ENCODE measurements around the gene RPS6KA2. TPM values are rescaled to one million over a fixed set of nuclear protein-coding genes. Genes with fewer than 3 reads are reported as not detected.
"Not testable (repeated sequence)": the region's sequence is repeated elsewhere in the genome, so short reads cannot be mapped to it uniquely, and the experiment has no call there.

Gene RPS6KA2
- total RNA-seq, 3 donors from 2014 or later (not counting 1 experiment from before 2014, with no cell fraction given): 2.8 to 4.5 (median 2.9) TPM

GRCh38 chr6:166394036-166394892, 232.8 kb downstream of the RPS6KA2 start:
- intact Hi-C loops (cut with micrococcal nuclease): no loop called here
- Histone ChIP-seq H3K27ac (ENCODE audit: low read length) (no peak overlapping the region), H3K4me1 (ENCODE audit: control insufficient read depth, insufficient read depth, low read length) (no peaks in the 10 kb centered on the region), H3K9me3 (ENCODE audit: control insufficient read depth, insufficient read depth, low read length) (no peaks in the 10 kb centered on the region), H3K4me3 (ENCODE audit: low read length) (no peak overlapping the region), H3K27me3 (ENCODE audit: control insufficient read depth, insufficient read depth, low read length) (no peaks in the 10 kb centered on the region), H3K36me3 (ENCODE audit: control insufficient read depth, insufficient read depth, low read length) (no peaks in the 10 kb centered on the region)
- Mint-ChIP-seq H3K4me1 (peaks cover 0 to 5% of the 10 kb centered on the region in 2 donors), H3K36me3 (no peaks in the 10 kb centered on the region), H3K27me3 (ENCODE audit: low read depth in 2 of 2) (peaks cover 13 to 18% of the 10 kb centered on the region in 2 donors), H3K9me3 (no peaks in the 10 kb centered on the region), H3K4me3 (no peak overlapping the region), H3K27ac (no peak overlapping the region)
- ATAC-seq: no peak
- TF ChIP-seq CTCF (IDR thresholded peaks at IDR 0.05): no peak
- no peak for DNase-seq
- 82% methylated on average over 7 of the region's 10 CpGs for WGBS (ENCODE audit: insufficient coverage)

GRCh38 chr6:166393535-166393823, 233.6 kb downstream of the RPS6KA2 start:
- Histone ChIP-seq H3K27me3 (ENCODE audit: control insufficient read depth, insufficient read depth, low read length) (no peaks in the 10 kb centered on the region), H3K4me1 (ENCODE audit: control insufficient read depth, insufficient read depth, low read length) (no peaks in the 10 kb centered on the region), H3K4me3 (ENCODE audit: low read length) (no peak overlapping the region), H3K36me3 (ENCODE audit: control insufficient read depth, insufficient read depth, low read length) (no peaks in the 10 kb centered on the region), H3K27ac (ENCODE audit: low read length) (no peak overlapping the region), H3K9me3 (ENCODE audit: control insufficient read depth, insufficient read depth, low read length) (no peaks in the 10 kb centered on the region)
- Mint-ChIP-seq H3K27ac (no peak overlapping the region), H3K4me1 (peaks cover 0 to 4% of the 10 kb centered on the region in 2 donors), H3K4me3 (no peak overlapping the region), H3K36me3 (no peaks in the 10 kb centered on the region), H3K9me3 (no peaks in the 10 kb centered on the region), H3K27me3 (ENCODE audit: low read depth in 2 of 2) (peaks cover 10 to 15% of the 10 kb centered on the region in 2 donors)
- no peak for ATAC-seq
- WGBS (ENCODE audit: insufficient coverage): 73% methylated on average over 27 of the region's 27 CpGs
- DNase-seq: no peak
- no peak for TF ChIP-seq CTCF (IDR thresholded peaks at IDR 0.05)
- intact Hi-C loops (cut with micrococcal nuclease): no loop called here

DNA sequence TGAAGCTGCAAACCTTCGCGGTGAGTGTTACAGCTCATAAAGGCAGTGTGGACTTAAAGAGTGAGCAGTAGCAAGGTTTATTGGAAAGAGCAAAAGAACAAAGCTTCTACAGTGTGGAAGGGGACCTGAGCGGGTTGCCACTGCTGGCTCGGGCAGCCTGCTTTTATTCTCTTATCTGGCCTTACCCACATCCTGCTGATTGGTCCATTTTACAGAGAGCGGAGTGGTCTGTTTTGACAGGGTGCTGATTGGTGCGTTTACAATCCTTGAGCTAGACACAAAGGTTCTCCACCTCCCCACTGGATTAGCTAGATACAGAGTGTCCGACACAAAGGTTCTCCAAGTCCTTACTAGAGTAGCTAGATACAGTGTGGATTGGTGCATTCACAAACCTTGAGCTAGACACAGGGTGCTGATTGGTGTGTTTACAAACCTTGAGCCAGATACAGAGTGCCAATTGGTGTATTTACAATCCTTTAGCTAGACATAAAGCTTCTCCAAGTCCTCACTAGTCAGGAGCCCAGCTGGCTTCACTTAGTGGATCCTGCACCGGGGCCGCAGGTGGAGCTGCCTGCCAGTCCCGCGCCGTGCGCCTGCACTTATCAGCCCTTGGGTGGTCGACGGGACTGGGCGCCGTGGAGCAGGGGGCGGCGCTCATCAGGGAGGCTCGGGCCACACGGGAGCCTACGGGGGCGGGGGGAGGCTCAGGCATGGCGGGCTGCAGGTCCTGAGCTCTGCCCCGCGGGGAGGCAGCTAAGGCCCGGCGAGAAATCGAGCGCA, 234.1 kb downstream of the RPS6KA2 start:
- 86% methylated on average over 29 of the region's 30 CpGs for WGBS (ENCODE audit: insufficient coverage)
- H3K4me3 ChIP-seq (ENCODE audit: low read length); intact Hi-C loops (cut with micrococcal nuclease); H3K27me3 ChIP-seq (ENCODE audit: control insufficient read depth, insufficient read depth, low read length); H3K4me1 ChIP-seq (ENCODE audit: control insufficient read depth, insufficient read depth, low read length); H3K4me3 Mint-ChIP-seq; H3K36me3 Mint-ChIP-seq; H3K4me1 Mint-ChIP-seq; H3K27ac Mint-ChIP-seq; H3K9me3 ChIP-seq (ENCODE audit: control insufficient read depth, insufficient read depth, low read length); H3K36me3 ChIP-seq (ENCODE audit: control insufficient read depth, insufficient read depth, low read length); H3K27ac ChIP-seq (ENCODE audit: low read length); H3K9me3 Mint-ChIP-seq; DNase-seq; ATAC-seq: not testable (repeated sequence)
- H3K27me3 Mint-ChIP-seq (ENCODE audit: low read depth in 2 of 2): peaks cover 10 to 12% of the 10 kb centered on the region in 2 donors

DNA sequence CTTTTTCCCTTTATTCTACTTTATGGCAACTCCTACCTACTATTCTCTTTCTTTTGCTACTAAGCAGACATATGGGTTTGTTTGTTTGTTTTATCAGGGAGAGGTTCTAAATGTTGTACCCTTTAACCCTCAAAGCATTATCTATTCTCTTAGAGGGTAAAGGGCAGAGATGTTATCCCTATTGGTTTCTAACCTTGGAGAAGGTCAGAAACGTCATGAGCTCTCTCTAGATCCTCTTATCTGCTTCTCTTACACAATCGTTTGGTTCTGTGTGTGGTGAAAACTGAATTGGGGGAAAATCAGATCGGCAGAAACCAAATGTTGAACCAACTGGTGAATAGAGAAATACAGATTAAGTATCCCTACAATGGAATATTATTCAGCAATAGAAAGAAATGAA, 237.9 kb downstream of the RPS6KA2 start:
- no peak overlapping the region for H3K27ac ChIP-seq (ENCODE audit: low read length)
- Mint-ChIP-seq H3K4me3 (no peak overlapping the region), H3K9me3 (no peaks in the 10 kb centered on the region), H3K27ac (no peak overlapping the region), H3K27me3 (ENCODE audit: low read depth in 2 of 2) (peaks cover 9 to 10% of the 10 kb centered on the region in 2 donors), H3K4me1 (no peaks in the 10 kb centered on the region), H3K36me3 (no peaks in the 10 kb centered on the region)
- no peaks in the 10 kb centered on the region for H3K27me3 ChIP-seq (ENCODE audit: control insufficient read depth, insufficient read depth, low read length)
- H3K4me1 ChIP-seq (ENCODE audit: control insufficient read depth, insufficient read depth, low read length): peaks cover 2% of the 10 kb centered on the region
- ATAC-seq: no peak
- intact Hi-C loops (cut with micrococcal nuclease): no loop called here
- DNase-seq: no peak
- H3K4me3 ChIP-seq (ENCODE audit: low read length): no peak overlapping the region
- H3K9me3 ChIP-seq (ENCODE audit: control insufficient read depth, insufficient read depth, low read length): no peaks in the 10 kb centered on the region
- TF ChIP-seq CTCF (IDR thresholded peaks at IDR 0.05): no peak
- WGBS (ENCODE audit: insufficient coverage): no CpG with 5 or more reads among the region's 3 CpGs
- H3K36me3 ChIP-seq (ENCODE audit: control insufficient read depth, insufficient read depth, low read length): no peaks in the 10 kb centered on the region

Data from natural killer cell (primary cell).